DMS53 treated with DMSO at 0.1 percent for 48 hours (cell line): ENCODE results near the gene MFSD2B.
"Not testable (repeated sequence)": the region's sequence is repeated elsewhere in the genome, so short reads cannot be mapped to it uniquely, and the experiment has no call there.

Experiments used
- DNase-seq: peaks from one replicate; lab custom pipeline; 2025; ENCODE audit not compliant: unreplicated experiment; lab: John Stamatoyannopoulos, UW

MFSD2B gene

GRCh38 chr2:24009680-24010476, at the start of gene MFSD2B:
Gene MFSD2B (plus strand): TSS chr2:24010085. CDS start chr2:24010097, 12 bp downstream.
- no peak for DNase-seq

GRCh38 chr2:23967846-23968245, 42.0 kb upstream of the MFSD2B start:
- no peak for DNase-seq

- DNase-seq = no peak
Measured at GRCh38 chr2:23976883-23977282, 33.0 kb upstream of the MFSD2B start.

GRCh38 chr2:23988371-23988770, 21.5 kb upstream of the MFSD2B start:
- peak; percentile 8 for DNase-seq

- DNase-seq = no peak
Measured at GRCh38 chr2:23992931-23993330, 17.0 kb upstream of the MFSD2B start.

GRCh38 chr2:23993736-23994269, 16.1 kb upstream of the MFSD2B start:
- no peak for DNase-seq

GRCh38 chr2:23994567-23994966, 15.3 kb upstream of the MFSD2B start:
- DNase-seq = no peak

- no peak for DNase-seq
Measured at GRCh38 chr2:24007693-24008092, 2.2 kb upstream of the MFSD2B start.

- DNase-seq = no peak
Measured at GRCh38 chr2:24008672-24009366, 1.1 kb upstream of the MFSD2B start.

- DNase-seq = no peak
Measured at GRCh38 chr2:24009367-24009679, 562 bp upstream of the MFSD2B start.

- DNase-seq = no peak
Measured at GRCh38 chr2:24010477-24011249, 778 bp downstream of the MFSD2B start.

GRCh38 chr2:24011250-24012104, 1.6 kb downstream of the MFSD2B start:
- no peak for DNase-seq

GRCh38 chr2:24012521-24013188, 2.8 kb downstream of the MFSD2B start:
- DNase-seq = no peak

GRCh38 chr2:24014902-24015301, 5.0 kb downstream of the MFSD2B start:
- not testable (repeated sequence) for DNase-seq

- peak; percentile 54 for DNase-seq
Measured at GRCh38 chr2:24015562-24016375, 5.9 kb downstream of the MFSD2B start.

- DNase-seq = no peak
Measured at GRCh38 chr2:24016376-24016761, 6.5 kb downstream of the MFSD2B start.

- DNase-seq = no peak
Measured at GRCh38 chr2:24016853-24017703, 7.2 kb downstream of the MFSD2B start.

- no peak for DNase-seq
Measured at GRCh38 chr2:24017711-24018110, 7.8 kb downstream of the MFSD2B start.
